BLaER1 treated with 17β-estradiol and CSF1 and Interleukin-3, amounts not matched to agents 10 nM and 100 nM (cell line): Measurements from ENCODE around the gene ZNF423.

Experiments
- H3K27ac ChIP-seq, 11 experiments: shearing (Covaris generic); formaldehyde crosslinking; 2 replicates each; pipeline ENCODE4 v1.8.1; 2022
- H3K27me3 ChIP-seq, 11 experiments: shearing (Covaris generic); formaldehyde crosslinking; 2 replicates each; pipeline ENCODE4 v1.8.1; 2022
- H3K36me3 ChIP-seq, 11 experiments: shearing (Covaris generic); formaldehyde crosslinking; 2 replicates each; pipeline ENCODE4 v1.8.1; 2022
- H3K4me1 ChIP-seq, 10 experiments: shearing (Covaris generic); formaldehyde crosslinking; 2 replicates each; pipeline ENCODE4 v1.8.1; 2022
- H3K4me2 ChIP-seq, 11 experiments: shearing (Covaris generic); formaldehyde crosslinking; 2 replicates each; pipeline ENCODE4 v1.8.1; 2022
- H3K4me3 ChIP-seq, 10 experiments: shearing (Covaris generic); formaldehyde crosslinking; 2 replicates each; pipeline ENCODE4 v1.8.1; 2022
- H3K9ac ChIP-seq, 11 experiments: shearing (Covaris generic); formaldehyde crosslinking; 2 replicates each; pipeline ENCODE4 v1.8.1; 2022
- H3K9me3 ChIP-seq, 11 experiments: shearing (Covaris generic); formaldehyde crosslinking; replicated peaks in 1 of 11; 2 replicates each; pipeline ENCODE4 v1.8.1; 2022
- H4K20me1 ChIP-seq, 11 experiments: shearing (Covaris generic); formaldehyde crosslinking; 2 replicates each; pipeline ENCODE4 v1.8.1; 2022
- Cebpa-rat ChIP-seq, 11 experiments: shearing (Covaris generic); IDR thresholded peaks; 2 replicates each; pipeline ENCODE4 v1.8.1; 2022

Gene ZNF423

DNA sequence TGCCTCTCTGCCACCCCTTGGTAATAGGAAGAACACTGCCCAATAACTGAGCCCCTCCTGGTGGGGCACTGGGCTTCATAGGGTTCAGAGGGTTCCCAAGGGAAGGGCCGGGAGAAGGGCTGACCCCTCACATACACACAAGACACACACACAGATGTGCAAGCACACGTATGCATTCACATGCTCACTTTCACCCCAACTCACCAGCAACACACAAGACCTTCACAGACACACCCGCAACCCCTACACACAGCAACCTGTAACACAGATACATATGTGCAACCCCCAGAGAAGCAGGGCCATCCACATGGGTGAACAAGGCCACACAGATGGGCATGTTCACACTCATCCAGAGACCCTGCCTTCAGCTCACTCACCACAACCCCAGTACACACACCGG, 225.1 kb downstream of the ZNF423 start:
- H3K9me3 ChIP-seq: peaks cover 20 to 32% (median 26%) of the 10 kb centered on the region in 11 experiments
- H3K36me3 ChIP-seq: peaks cover 5 to 37% (median 31%) of the 10 kb centered on the region in 11 experiments; a peak in 19 of 22 replicates
- peak overlapping the region in 8 of 11 experiments; percentile 64 to 97 (median 92); a peak in 15 of 22 replicates for H3K4me2 ChIP-seq
- H3K27me3 ChIP-seq: no peaks in the 10 kb centered on the region
- H3K4me1 ChIP-seq: peaks cover 0 to 59% (median 54%) of the 10 kb centered on the region in 10 experiments; a peak in 18 of 20 replicates
- no peak for TF ChIP-seq Cebpa-rat (IDR thresholded peaks at IDR 0.05)
- no peaks in the 10 kb centered on the region for H4K20me1 ChIP-seq
- peak overlapping the region in 3 of 11 experiments; percentile 58 to 65 (median 64); a peak in 3 of 22 replicates for H3K27ac ChIP-seq
- H3K4me3 ChIP-seq: no peak overlapping the region
- peak overlapping the region in 2 of 11 experiments; percentile 49 to 63; a peak in 2 of 22 replicates for H3K9ac ChIP-seq

DNA sequence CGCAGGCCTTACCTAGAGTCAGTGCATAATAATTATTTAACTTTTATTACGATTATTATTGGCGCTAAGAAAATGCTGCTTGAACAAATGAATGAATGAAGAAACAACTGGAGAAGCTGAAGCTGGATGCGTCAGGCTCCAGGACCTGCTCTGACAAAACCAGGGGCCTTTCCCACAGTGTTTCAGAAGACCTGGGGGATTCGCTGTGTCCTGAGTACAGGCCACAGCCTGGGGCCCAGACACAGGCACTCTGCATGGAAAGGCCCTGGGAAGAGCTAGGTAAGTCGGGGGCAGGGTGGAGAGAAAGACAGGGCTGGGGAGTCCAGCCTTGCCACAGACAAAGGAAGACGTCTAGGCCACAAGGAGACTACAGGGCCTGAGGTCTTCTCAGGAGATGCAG, 226.1 kb downstream of the ZNF423 start:
- no peak overlapping the region for H3K27ac ChIP-seq
- peak overlapping the region in 2 of 11 experiments; percentile 95 to 97; a peak in 3 of 22 replicates for H3K4me2 ChIP-seq
- H3K27me3 ChIP-seq: no peaks in the 10 kb centered on the region
- TF ChIP-seq Cebpa-rat (IDR thresholded peaks at IDR 0.05): no peak
- H3K36me3 ChIP-seq: peaks cover 5 to 43% (median 32%) of the 10 kb centered on the region in 11 experiments; a peak in 18 of 22 replicates
- no peak overlapping the region for H3K9ac ChIP-seq
- H3K4me3 ChIP-seq: no peak overlapping the region
- no peaks in the 10 kb centered on the region; a peak in 1 of 22 replicates for H4K20me1 ChIP-seq
- peaks cover 20 to 32% (median 26%) of the 10 kb centered on the region in 11 experiments for H3K9me3 ChIP-seq
- peaks cover 0 to 49% (median 45%) of the 10 kb centered on the region in 10 experiments; a peak in 18 of 20 replicates for H3K4me1 ChIP-seq

DNA sequence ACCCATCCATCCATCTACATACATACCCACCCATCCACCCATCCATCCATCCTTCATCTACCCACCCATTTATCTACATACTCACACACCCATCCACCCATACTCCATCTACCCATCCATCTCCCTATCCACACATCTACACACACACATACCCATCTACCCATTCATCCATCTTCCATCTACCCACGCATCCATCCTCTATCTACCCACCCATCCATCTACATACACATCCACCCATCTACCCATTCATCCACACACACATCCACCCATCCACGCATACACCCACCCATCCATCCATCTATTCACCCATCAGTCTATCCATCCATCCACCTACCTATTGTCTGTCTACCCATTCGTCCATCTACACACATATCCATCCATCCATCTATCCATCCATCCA, 227.8 kb downstream of the ZNF423 start:
- peaks cover 20 to 32% (median 26%) of the 10 kb centered on the region in 11 experiments for H3K9me3 ChIP-seq
- no peak overlapping the region for H3K9ac ChIP-seq
- H3K27ac ChIP-seq: no peak overlapping the region

DNA sequence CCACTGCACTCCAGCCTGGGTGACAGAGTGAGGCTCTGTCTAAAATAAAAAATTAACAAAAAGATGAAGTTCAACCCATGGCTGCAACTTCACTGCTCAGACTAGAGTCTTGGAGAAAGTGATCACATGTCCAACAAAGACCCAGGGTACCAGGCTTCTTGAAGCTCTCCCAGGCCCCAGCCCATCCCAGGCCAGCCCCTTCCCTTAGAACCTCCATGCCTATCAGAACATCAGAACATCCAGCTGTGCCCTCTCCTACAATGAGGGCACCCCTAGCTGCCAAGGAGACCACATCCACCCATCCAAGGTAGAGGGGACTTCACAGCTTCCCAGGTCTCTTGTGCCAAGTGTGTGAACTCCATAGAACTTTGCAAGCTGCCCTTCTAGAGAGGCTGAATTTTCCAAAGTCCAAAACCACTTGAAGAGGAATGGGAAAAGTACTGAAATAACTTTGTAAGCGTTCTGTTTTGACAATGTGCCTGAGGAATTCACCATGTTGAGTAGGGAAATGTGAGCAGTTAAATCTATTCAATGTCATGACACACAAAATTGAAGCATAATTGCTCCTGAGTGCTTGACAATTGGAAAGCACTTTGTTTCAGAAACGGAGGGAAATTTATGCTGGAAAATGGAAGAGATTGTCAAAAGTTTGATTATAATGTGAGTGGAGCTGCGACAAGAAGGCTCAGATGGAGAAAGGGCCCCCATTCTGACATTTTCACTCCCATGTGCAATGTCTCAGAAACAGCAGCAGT, 230.4 kb downstream of the ZNF423 start:
- Histone ChIP-seq H3K9me3 (peaks cover 20 to 32% (median 26%) of the 10 kb centered on the region in 11 experiments), H3K36me3 (peaks cover 5 to 71% (median 37%) of the 10 kb centered on the region in 11 experiments; a peak in 18 of 22 replicates), H3K4me2 (no peak overlapping the region), H4K20me1 (peaks cover 0 to 20% (median 0%) of the 10 kb centered on the region in 11 experiments; a peak in 3 of 22 replicates), H3K9ac (no peak overlapping the region), H3K27me3 (no peaks in the 10 kb centered on the region), H3K4me3 (no peak overlapping the region), H3K27ac (no peak overlapping the region), H3K4me1 (peaks cover 7 to 26% (median 16%) of the 10 kb centered on the region in 10 experiments)
- TF ChIP-seq Cebpa-rat (IDR thresholded peaks at IDR 0.05): no peak

More for the DNA sequence above, 227.8 kb downstream of the ZNF423 start:
- TF ChIP-seq Cebpa-rat (IDR thresholded peaks at IDR 0.05): no peak
- H3K27me3 ChIP-seq: no peaks in the 10 kb centered on the region
- H3K4me1 ChIP-seq: peaks cover 0 to 32% (median 28%) of the 10 kb centered on the region in 10 experiments; a peak in 18 of 20 replicates
- peaks cover 5 to 56% (median 32%) of the 10 kb centered on the region in 11 experiments; a peak in 18 of 22 replicates for H3K36me3 ChIP-seq
- no peak overlapping the region for H3K4me2 ChIP-seq
- H3K4me3 ChIP-seq: no peak overlapping the region
- peaks cover 0 to 3% (median 0%) of the 10 kb centered on the region in 11 experiments; a peak in 1 of 22 replicates for H4K20me1 ChIP-seq

DNA sequence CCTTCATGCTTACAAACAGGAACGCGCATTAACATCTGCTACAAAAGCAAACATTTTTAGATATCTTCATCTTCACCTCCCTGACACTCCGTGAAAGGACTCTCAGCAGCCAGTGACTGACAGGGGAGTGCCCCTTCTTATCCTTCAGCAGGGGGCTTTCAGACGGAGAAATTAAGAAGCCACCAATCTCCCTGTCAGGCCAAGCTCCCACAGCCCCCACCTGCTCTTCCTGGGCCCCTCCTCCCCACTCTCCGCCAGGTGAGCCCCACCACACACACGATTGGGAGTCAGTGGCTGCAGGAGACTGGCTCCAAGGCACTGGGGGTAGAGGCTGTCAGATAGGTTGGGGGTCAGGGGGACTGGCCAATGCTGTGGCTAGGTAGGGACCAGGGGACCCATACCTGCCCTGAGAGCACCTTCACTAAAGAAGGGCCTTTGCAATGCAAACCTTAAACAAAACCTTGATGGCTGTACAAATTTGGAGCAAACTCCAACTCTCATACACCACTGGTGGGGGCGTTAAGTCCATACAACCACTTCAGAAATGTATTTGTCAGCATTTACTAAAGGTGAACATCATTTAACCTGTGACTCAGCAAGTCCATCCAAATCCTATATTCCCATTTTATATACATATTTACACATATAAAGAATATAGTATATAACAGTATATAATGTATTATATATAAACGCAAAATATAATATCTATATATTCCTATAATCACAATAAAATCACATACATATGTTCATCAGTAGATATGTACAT, 232.2 kb downstream of the ZNF423 start:
- Histone ChIP-seq H4K20me1 (peaks cover 0 to 23% (median 0%) of the 10 kb centered on the region in 11 experiments; a peak in 3 of 22 replicates), H3K4me1 (peaks cover 12 to 29% (median 20%) of the 10 kb centered on the region in 10 experiments), H3K4me2 (no peak overlapping the region), H3K27me3 (no peaks in the 10 kb centered on the region), H3K9ac (no peak overlapping the region), H3K4me3 (no peak overlapping the region), H3K9me3 (peaks cover 5 to 19% (median 14%) of the 10 kb centered on the region in 11 experiments), H3K27ac (no peak overlapping the region), H3K36me3 (peaks cover 0 to 64% (median 29%) of the 10 kb centered on the region in 11 experiments; a peak in 18 of 22 replicates)
- no peak for TF ChIP-seq Cebpa-rat (IDR thresholded peaks at IDR 0.05)

DNA sequence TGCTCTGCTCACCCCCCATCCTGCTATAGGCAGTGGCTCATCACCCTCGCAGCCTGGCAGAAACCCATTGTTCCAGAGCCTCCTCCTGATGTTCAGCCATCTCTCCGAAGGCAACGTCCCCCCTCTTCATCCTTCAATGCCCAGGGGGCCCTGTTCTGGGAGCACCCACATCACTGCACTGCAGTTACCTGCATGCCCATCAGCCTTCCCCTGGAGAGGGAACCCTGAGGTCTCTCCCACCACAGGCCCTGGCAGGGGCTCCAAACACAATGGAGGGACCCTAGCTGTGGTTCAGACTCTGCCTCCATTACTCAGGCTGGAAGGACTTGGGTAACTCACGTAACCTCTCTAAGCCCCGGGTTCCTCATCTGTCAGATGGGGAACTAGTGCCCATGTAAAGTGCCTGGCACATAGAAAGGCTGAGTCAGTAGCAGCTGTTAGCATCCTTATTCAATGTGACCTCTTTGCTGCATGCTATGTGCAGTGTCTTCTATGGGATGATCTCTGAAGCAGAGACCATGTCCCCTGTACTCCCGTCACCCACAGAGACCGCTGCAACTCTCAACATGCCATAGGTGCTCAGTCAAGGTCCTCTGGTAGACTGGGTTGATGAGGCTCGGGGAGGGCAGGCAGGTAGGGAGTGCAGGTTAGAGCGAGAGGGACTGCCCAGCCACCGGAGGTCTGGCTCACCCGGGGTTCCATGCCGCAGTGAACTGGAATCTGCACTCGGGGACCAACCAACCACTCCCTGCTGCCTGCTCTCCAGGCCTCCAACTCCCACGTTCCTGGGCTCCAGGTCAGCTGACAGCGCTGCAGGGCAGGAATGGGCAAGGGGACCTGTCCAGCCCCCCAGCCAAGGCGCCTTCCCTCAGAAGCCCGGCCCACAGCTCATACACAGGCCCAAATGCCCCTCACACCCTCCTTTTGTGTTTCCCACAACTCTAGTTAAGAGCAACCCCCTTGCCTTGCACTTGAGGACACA, 233.2 kb downstream of the ZNF423 start:
- H3K4me2 ChIP-seq: 0 out of 22 replicates have a peak overlapping the region, but pooled peaks of 1 of the 11 experiments have one; percentile 81
- peaks cover 0 to 16% (median 11%) of the 10 kb centered on the region in 11 experiments; a peak in 17 of 22 replicates for H3K9me3 ChIP-seq
- H3K27ac ChIP-seq: no peak overlapping the region
- peaks cover 0 to 23% (median 0%) of the 10 kb centered on the region in 11 experiments; a peak in 3 of 22 replicates for H4K20me1 ChIP-seq
- TF ChIP-seq Cebpa-rat (IDR thresholded peaks at IDR 0.05): no peak
- peaks cover 0 to 68% (median 32%) of the 10 kb centered on the region in 11 experiments; a peak in 15 of 22 replicates for H3K36me3 ChIP-seq
- no peaks in the 10 kb centered on the region for H3K27me3 ChIP-seq
- no peak overlapping the region for H3K9ac ChIP-seq
- H3K4me1 ChIP-seq: peaks cover 12 to 29% (median 20%) of the 10 kb centered on the region in 10 experiments
- no peak overlapping the region for H3K4me3 ChIP-seq

DNA sequence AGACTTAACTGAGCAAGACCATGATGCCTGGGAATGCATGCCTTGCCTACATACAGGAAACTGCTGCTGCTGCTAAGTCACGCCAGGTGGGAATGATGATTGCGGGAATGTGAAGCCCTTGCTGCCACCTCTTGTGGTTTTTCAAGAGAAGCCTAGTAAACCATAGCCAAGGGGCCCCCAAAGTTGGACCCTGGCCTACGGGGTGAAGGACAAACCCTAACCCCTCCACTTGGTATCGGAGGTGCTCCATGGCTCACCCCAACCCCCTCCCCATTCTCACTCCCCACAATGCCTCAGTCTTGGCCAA, 233.9 kb downstream of the ZNF423 start:
- peak overlapping the region in 1 of 11 experiments; percentile 60; a peak in 1 of 22 replicates for H3K9ac ChIP-seq
- H4K20me1 ChIP-seq: peaks cover 0 to 23% (median 0%) of the 10 kb centered on the region in 11 experiments; a peak in 3 of 22 replicates
- H3K4me1 ChIP-seq: peaks cover 12 to 29% (median 20%) of the 10 kb centered on the region in 10 experiments
- no peak overlapping the region for H3K27ac ChIP-seq
- no peak for TF ChIP-seq Cebpa-rat (IDR thresholded peaks at IDR 0.05)
- H3K36me3 ChIP-seq: peaks cover 0 to 69% (median 32%) of the 10 kb centered on the region in 11 experiments; a peak in 15 of 22 replicates
- H3K4me3 ChIP-seq: no peak overlapping the region
- no peaks in the 10 kb centered on the region for H3K27me3 ChIP-seq
- H3K9me3 ChIP-seq: peaks cover 0 to 13% (median 11%) of the 10 kb centered on the region in 11 experiments; a peak in 16 of 22 replicates
- peak overlapping the region in 4 of 11 experiments; percentile 66 to 83 (median 78); a peak in 4 of 22 replicates for H3K4me2 ChIP-seq
